ENCODE data around the gene MRPS15. TPM values are rescaled to one million over a fixed set of nuclear protein-coding genes. Genes with fewer than 3 reads are reported as not detected.

Gene MRPS15
- polyA plus RNA-seq, 3 donors: 36.2 to 68.1 (median 66.4) TPM

- Histone ChIP-seq H3K9ac (ENCODE audit: insufficient read depth, low read length, poor library complexity, severe bottlenecking) (no peak overlapping the region), H3K4me3 (replicated peaks in 1 of 3; ENCODE audit: low read depth in 2 of 3, low read length in 3 of 3) (peak overlapping the region in 1 of 3 experiments; percentile 6), H3K4me1 (ENCODE audit: control insufficient read depth in 1 of 2, insufficient read depth in 2 of 2, low read length in 2 of 2) (peaks cover 35 to 42% of the 10 kb centered on the region in 2 donors), H2AFZ (ENCODE audit: insufficient read depth, low read depth, low read length, poor library complexity, severe bottlenecking) (no peak overlapping the region), H3K79me2 (ENCODE audit: insufficient read depth, low read length) (peaks cover 7% of the 10 kb centered on the region), H3K4me2 (replicated peaks; ENCODE audit: extremely low read depth, low read length, poor library complexity, severe bottlenecking) (peak overlapping the region; percentile 30), H4K20me1 (ENCODE audit: insufficient read depth, low read length) (peaks cover 4% of the 10 kb centered on the region), H3K27me3 (ENCODE audit: control insufficient read depth in 2 of 2, insufficient read depth in 2 of 2, low read length in 2 of 2) (no peaks in the 10 kb centered on the region), H3K36me3 (replicated peaks in 1 of 2; ENCODE audit: control insufficient read depth in 1 of 2, insufficient read depth in 2 of 2, low read length in 2 of 2) (peaks cover 36 to 62% of the 10 kb centered on the region in 2 donors), H3K9me3 (replicated peaks in 1 of 2; ENCODE audit: control insufficient read depth in 1 of 2, insufficient read depth in 1 of 2, low read length in 2 of 2) (no peaks in the 10 kb centered on the region), H3K27ac (ENCODE audit: low read depth in 1 of 2, low read length in 2 of 2) (peak overlapping the region in 1 of 2 donors; percentile 63)
- Mint-ChIP-seq H3K27ac (peak overlapping the region; percentile 64 to 86 (median 77)), H3K36me3 (peaks cover 63 to 71% of the 10 kb centered on the region in 2 donors), H3K9me3 (peaks cover 0 to 3% (median 0%) of the 10 kb centered on the region in 7 donors), H3K4me3 (peak overlapping the region in 1 of 2 donors; percentile 62), H3K27me3 (ENCODE audit: low read depth in 3 of 3) (peaks cover 2 to 17% (median 3%) of the 10 kb centered on the region in 3 donors), H3K4me1 (peaks cover 35% of the 10 kb centered on the region)
- no peak for TF ChIP-seq CTCF (IDR thresholded peaks at IDR 0.05)
- DNase-seq: peak; percentile 41 to 72 (median 60)
- WGBS (ENCODE audit: insufficient coverage): no CpG with 5 or more reads among the region's 3 CpGs
- intact Hi-C loops (cut with micrococcal nuclease): no loop called here
Measured at GRCh38 chr1:36458910-36459309, 5.3 kb downstream of the MRPS15 start.

- peaks cover 0 to 3% (median 0%) of the 10 kb centered on the region in 7 donors for H3K9me3 Mint-ChIP-seq
- Histone ChIP-seq H3K27me3 (ENCODE audit: control insufficient read depth in 2 of 2, insufficient read depth in 2 of 2, low read length in 2 of 2) (no peaks in the 10 kb centered on the region), H3K4me3 (replicated peaks in 1 of 3; ENCODE audit: low read depth in 2 of 3, low read length in 3 of 3) (peak overlapping the region in 1 of 3 experiments; percentile 44), H3K9me3 (replicated peaks in 1 of 2; ENCODE audit: control insufficient read depth in 1 of 2, insufficient read depth in 1 of 2, low read length in 2 of 2) (no peaks in the 10 kb centered on the region), H3K79me2 (ENCODE audit: insufficient read depth, low read length) (no peaks in the 10 kb centered on the region), H3K27ac (ENCODE audit: low read depth in 1 of 2, low read length in 2 of 2) (peak overlapping the region in 1 of 2 donors; percentile 47), H3K4me2 (replicated peaks; ENCODE audit: extremely low read depth, low read length, poor library complexity, severe bottlenecking) (peak overlapping the region; percentile 61), H2AFZ (ENCODE audit: insufficient read depth, low read depth, low read length, poor library complexity, severe bottlenecking) (no peak overlapping the region), H3K4me1 (ENCODE audit: control insufficient read depth in 1 of 2, insufficient read depth in 2 of 2, low read length in 2 of 2) (peaks cover 28 to 33% of the 10 kb centered on the region in 2 donors), H4K20me1 (ENCODE audit: insufficient read depth, low read length) (peaks cover 4% of the 10 kb centered on the region), H3K36me3 (replicated peaks in 1 of 2; ENCODE audit: control insufficient read depth in 1 of 2, insufficient read depth in 2 of 2, low read length in 2 of 2) (peaks cover 36 to 63% of the 10 kb centered on the region in 2 donors), H3K9ac (ENCODE audit: insufficient read depth, low read length, poor library complexity, severe bottlenecking) (no peak overlapping the region)
- no CpG with 5 or more reads among the region's 5 CpGs for WGBS (ENCODE audit: insufficient coverage)
- peaks cover 2 to 17% (median 3%) of the 10 kb centered on the region in 3 donors for H3K27me3 Mint-ChIP-seq (ENCODE audit: low read depth in 3 of 3)
- DNase-seq: peak in 2 of 3 donors; percentile 32 to 33
- H3K4me1 Mint-ChIP-seq: peaks cover 28% of the 10 kb centered on the region
- H3K4me3 Mint-ChIP-seq: peak overlapping the region; percentile 55 to 81
- peak overlapping the region in 4 of 7 donors; percentile 68 to 89 (median 80) for H3K27ac Mint-ChIP-seq
- TF ChIP-seq CTCF (IDR thresholded peaks at IDR 0.05): no peak
- H3K36me3 Mint-ChIP-seq: peaks cover 63 to 73% of the 10 kb centered on the region in 2 donors
- intact Hi-C loops (cut with micrococcal nuclease): no loop called here
Measured at GRCh38 chr1:36457691-36458090, 6.5 kb downstream of the MRPS15 start.

All from CD14-positive monocyte (primary cell).